ENCODE results near the gene HNRNPM.
A peak's percentile ranks its signal among the peaks of the same experiment; 100 is the strongest.

HNRNPM gene

DNA sequence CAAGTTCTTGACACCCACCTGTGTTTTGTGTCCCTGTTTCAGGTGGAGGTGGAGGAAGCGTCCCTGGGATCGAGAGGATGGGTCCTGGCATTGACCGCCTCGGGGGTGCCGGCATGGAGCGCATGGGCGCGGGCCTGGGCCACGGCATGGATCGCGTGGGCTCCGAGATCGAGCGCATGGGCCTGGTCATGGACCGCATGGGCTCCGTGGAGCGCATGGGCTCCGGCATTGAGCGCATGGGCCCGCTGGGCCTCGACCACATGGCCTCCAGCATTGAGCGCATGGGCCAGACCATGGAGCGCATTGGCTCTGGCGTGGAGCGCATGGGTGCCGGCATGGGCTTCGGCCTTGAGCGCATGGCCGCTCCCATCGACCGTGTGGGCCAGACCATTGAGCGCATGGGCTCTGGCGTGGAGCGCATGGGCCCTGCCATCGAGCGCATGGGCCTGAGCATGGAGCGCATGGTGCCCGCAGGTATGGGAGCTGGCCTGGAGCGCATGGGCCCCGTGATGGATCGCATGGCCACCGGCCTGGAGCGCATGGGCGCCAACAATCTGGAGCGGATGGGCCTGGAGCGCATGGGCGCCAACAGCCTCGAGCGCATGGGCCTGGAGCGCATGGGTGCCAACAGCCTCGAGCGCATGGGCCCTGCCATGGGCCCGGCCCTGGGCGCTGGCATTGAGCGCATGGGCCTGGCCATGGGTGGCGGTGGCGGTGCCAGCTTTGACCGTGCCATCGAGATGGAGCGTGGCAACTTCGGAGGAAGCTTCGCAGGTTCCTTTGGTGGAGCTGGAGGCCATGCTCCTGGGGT is 41.0 kb downstream of the HNRNPM start:
- DNase-seq, result no peak

DNA sequence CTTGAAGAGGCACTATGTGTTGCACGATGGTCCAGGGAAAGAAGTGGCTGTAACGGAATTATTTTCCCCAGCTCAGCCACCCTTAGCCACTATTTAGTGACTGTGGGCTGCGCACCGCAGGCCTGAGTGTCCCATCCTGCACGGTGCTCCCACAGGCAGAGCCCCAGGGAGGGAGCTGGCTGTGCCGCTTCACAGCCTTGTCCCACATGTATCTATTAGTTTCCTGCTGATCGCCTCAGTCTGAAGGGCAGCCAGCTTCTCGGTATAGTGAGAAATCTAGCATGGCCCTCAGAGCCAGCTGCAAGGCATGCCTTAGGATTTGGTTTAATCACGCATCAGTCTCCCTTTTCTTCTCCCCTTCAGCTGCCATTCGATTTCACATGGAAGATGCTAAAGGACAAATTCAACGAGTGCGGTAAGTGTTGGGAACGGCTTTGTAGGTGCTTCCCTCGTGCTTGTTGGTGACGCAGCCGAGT is 41.9 kb downstream of the HNRNPM start:
- DNase-seq, result no peak

DNA sequence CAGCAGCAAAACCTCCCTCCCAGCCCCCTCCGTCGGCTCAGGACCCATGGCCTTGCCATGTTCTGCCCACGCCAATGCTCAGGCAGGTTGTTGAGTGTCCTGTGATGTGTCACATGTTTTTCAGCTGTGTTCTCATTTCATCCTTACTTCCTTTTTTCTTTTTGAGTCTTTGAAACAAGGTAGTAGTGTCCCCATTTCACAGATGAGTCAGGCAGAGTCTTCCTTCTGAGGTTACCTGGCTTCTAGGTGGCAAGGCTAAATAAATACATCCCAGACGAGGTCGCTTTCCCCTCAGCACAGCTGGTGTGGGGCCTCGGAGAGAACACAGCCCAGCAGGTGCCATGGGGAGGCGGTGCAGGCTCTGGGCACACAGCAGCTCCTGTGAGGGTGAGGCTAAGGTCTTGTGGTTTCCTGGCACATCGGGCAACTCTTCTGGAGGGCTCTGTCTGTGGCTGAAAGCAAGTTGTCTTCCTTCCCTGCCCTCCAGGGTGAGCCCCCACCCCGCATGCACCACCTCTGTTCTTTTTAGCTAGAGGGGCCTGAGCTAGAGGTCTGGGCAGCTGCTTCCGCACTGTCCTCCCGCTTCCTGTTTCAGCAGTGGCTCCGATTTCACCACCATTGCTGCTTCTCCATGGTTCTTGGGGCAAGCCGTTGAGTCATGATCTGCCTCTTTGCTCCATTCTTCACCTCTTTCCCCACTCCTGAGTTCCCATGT is 42.5 kb downstream of the HNRNPM start:
- DNase-seq, result peak in 24 of 51 donors; percentile 9 to 57 (median 28)

DNA sequence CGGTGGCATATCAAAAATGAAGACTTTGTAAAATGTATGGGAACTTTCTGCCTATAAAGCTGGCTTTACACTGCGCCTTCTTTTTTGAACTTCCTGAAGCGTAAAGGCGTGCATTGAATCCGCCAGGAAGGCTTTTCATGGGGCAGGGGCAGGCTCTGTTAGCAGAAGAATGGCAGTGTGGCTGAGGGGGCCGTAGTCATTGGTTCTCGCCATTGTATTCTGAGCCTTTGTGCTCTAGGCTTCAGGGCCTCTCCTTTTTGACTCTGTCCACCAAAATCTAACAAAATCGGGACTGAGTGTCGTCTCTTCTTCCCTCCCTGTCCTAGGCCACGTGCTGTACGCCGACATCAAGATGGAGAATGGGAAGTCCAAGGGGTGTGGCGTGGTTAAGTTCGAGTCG is 43.6 kb downstream of the HNRNPM start:
- no peak for DNase-seq

DNA sequence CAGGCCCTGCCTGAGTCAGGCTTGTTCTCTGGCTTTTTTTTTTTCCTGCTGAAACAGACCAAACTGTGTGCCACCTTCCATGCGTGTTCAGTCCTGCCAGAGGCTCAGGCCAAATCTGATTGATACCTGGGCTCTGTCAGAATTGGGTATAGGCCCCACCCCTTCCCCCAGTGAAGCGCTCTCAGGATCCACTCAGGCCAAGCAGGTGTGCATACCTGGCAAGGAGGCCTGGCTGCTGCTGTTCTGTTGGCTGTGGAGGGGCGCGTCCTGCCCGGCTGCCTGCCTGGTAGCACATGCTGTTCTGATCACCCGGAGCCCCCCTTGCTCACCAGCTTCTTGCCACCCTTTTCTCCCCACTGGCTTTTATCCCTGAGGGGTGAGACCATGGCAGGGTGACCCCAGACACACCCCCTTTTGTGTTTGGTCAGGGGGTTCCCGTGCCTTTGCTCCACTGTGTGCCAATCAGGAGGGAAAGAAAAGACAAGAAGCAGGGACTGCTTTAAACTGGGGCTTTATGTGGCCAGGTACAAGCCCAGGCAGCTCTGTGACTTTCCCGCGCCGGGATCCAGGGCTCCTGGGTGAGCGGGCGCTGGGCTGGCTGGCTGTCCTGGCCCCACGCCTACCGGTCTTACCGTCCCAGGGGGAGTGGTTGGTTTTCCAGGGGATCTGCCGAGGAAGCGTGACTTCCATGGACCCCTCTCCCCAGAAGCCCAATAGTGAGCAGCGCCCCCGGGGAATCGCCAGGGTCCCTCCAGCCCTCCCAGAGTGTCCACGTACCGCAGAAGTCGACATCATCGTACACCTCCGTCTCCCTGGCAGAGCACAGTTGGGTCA is 45.0 kb downstream of the HNRNPM start:
- no peak for DNase-seq

DNA sequence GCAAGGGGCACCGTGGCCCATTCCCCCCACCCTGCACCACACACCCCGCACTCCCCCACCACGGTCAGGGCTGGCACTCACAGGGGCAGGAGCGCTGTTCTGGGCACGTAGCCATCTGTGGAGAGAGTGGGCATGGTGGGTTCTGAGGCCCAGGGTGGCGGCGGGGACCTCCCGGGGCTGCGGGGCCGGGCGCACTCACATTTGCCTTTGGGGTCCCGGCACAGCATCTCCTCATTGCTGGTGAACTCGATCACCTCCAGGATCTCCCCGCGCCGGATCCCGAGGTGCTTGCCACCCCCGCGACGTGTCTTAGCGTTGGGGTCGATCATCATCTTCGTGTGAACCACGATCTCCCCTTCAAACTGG is 45.6 kb downstream of the HNRNPM start:
- no peak for DNase-seq

DNA sequence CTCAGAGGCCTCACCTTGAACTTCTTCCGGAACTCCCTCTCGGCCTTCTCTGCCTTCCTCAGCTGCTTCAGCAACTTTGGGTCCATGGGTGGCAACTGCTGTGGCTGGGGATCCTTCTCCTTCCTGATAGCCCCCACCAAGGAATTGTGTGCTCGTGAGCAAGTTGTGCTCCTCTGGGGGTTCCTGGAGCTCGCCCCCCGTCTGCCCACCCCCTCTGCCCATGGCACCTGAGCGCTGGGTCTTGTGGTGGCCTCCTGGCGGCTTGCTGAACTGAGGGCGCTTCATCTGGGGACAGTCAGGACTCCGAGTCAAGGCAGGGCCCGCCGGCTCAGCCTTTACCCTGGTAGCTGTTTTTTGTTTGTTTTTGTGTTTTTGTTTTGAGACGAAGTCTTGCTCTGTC is 46.1 kb downstream of the HNRNPM start:
- no peak for DNase-seq

DNA sequence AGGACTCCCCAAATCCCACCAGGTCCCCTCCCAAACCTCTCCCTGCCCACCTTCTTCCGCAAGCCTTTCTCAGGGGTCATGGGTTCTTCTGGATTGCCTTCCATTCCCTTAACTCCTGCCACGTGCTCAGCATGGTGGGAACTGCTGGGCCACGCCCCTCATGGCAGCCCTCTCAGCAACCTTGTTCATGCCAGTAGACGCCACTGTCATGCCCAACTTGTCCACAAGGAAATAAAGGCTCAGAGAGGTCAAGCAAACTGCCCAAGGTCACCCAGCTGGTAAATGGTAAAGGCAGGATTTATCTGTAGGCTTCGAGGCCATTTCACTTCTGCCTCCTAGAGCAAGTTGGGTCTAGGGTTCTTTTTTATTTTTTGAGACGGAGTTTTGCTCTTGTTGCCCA is 46.8 kb downstream of the HNRNPM start:
- DNase-seq, result no peak

DNA sequence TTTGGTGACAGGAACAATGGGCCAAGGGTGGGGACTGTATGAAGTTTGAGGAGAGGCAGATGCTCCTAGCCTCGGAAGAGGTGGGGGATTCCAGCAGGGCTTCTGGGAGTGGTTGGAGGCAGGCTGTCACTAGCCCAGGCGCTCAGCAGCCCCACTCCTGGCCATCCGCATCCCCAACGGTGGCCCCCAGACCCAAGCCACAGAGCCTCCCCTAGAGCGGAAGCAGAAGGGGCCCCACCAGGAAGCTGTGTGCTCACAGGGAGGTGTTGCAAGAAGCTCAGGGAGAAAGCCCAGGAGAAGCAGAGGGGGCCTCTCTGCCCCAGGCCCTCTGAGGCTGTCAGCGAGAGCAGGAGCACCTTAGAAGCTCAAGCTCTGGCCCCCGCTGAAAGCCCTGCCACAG is 49.4 kb downstream of the HNRNPM start:
- peak in 2 of 51 donors; percentile 5 to 17 for DNase-seq

DNA sequence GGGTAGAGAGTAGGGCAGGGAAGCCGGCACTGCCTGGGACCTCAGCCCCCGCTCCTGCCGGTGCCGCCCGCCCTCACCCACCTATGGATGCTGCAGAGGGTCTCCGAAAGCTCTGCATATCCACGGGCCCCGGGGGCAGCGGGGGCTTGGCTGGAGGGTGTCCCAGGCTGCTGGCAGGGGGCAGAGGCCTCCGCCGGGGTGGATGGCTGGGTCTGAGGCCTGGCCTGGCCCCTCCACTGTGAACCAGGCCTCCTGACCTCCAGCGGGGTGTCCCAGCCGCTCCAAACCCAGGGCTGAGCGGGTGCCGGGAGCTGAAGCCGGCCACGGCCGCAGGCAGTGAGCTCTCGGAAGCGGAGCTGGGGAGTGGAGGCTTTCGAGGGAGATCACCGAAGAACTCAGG is 53.5 kb downstream of the HNRNPM start:
- DNase-seq, result no peak

DNA sequence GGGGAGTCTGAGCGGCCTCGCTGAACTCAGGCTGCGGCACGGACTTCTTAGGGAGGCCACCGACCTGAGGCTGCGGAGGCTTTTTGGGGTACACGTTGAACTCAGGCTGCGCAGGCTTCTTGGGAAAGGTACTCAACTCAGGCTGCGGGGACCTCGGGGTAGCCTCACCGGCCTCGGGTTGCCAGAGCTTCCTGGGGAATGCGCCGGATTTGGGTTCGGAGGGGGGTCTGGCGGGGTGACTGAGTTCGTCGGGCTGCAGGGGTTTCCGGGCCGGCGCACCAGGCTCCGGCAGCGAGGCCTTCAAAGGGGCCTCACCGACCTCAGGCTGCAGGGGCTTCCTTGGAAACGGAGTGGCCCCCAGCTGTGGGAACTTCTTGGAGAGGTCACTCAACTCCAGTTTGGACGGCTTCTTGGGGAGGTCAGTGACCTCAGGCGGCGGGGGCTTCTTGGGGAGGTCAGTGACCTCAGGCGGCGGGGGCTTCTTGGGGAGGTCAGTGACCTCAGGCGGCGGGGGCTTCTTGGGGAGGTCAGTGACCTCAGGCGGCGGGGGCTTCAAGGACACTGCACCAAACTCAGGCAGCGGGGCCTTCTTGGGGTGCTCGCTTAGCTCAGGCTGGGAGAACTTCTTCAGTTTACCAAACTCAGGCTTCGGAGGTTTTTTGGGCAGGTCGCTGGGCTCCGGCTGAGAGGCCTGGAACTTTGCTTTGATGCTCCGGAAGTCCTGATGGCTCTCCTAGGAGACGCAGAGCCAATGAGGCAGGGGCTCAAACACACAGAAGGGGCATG is 54.5 kb downstream of the HNRNPM start:
- no peak for DNase-seq

DNA sequence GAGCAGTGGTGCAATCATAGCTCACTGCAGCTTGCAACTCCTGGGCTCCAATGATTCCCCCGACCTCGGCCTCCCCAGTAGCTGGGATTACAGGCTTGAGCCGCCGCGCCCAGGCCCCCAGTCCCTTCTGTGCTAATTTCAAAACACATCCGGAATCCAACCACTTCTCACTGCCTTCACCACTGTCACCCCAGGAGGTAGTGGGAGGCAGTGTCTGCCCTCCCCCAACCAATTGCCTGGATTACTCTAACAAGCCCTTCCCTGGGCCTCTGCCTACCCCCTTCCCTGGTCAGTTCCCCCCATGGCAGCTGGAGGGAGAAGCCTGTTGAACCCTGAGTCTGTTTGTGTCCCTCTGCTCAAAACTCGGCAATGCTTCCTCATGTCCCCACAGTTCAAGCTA is 55.4 kb downstream of the HNRNPM start:
- peak in 2 of 51 donors; percentile 21 for DNase-seq

DNA sequence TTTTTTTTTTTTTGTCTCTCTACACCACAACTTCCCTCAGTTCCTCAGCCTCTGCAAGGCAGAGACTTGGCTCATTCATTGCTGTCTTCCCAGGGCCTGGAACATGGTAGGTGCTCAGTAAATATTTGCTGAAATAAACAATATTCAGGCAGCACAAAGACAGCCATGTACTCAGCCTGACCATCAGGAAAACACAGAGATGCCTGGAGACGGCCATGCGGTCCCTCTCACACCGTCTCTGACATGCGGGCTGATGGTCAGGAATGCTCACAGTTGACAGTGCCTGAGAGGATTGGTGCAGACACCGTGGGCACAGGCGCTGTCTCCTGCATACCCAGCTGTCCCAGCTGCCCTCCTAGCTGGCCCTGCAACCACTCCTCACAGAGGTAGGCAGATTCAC is 56.7 kb downstream of the HNRNPM start:
- no peak for DNase-seq

DNA sequence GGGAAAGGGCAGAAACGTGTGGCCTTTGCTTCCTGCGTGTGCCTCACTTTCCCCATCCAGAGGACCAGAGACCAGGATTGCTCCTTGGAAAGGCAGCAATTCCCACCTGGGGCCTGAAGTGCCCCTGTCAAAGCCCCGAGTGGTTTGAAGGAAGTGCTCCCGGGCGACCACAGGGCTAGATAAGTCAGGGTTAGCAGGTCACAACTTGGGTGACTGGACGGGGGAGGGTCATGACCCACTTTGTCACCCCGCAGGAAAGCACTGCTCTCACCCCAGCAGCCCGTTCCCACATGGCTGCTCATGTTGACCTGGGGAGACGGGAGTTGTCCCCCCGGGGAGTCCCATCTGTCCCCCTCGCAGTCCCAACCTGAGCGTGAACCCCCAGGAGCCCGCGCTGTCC is 57.2 kb downstream of the HNRNPM start:
- DNase-seq, result no peak

DNA sequence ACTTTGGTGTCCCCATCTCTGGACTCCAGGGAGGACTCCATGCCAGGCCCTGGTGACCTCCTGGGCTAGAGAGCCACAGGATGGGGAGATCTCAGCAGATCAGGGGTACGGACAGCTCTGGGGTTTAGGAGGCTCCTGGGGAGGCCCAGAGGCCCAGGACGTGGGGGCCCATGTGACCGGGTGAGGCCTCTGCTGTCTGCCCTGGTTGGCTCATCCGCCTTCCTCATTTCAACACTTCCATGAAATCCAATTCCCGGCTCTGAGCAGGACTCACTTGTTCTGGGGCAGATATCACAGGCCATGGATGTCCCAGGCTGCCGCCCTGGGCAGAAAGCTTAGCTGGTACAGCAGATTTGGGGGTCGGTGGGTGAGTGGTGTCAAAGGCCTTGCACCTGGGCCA is 58.7 kb downstream of the HNRNPM start:
- no peak for DNase-seq

DNA sequence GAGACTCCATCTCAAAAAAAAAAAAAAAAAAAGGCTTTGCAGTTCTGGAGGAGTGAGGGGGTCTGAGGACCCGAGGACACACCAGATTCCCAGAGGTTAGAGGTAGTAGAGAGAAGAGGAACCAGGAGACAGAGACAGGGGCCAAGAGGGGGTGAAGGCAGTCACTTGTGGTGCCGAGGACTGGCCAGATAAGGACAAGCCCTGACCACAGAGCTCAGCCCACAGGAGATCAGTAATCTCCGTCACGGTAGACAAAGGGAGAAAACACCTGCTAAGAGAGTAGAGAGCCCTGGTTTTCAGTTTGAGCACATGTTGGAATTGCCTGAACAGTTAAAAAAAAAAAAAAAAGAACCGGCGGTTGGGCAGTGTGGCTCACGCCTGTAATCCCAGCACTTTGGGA is 59.4 kb downstream of the HNRNPM start:
- DNase-seq, result no peak

DNA sequence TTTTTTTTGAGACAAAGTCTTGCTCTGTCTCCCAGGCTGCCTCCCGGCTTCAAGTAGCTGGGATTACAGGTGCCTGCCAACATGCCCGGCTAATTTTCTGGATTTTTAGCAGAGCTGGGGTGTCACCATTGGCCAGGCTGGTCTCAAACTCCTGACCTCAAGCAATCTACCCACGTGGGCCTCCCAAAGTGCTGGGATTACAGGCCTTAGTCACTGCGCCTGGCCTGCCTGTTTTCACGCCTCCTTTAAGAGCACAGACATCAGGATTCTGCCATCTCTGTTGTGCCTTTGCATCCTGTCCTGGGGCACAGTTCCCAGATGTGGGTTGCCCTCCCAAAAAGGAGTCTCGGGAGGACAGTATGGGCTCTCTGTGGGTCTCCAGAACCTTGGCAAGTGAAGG is 60.1 kb downstream of the HNRNPM start:
- DNase-seq, result no peak

DNA sequence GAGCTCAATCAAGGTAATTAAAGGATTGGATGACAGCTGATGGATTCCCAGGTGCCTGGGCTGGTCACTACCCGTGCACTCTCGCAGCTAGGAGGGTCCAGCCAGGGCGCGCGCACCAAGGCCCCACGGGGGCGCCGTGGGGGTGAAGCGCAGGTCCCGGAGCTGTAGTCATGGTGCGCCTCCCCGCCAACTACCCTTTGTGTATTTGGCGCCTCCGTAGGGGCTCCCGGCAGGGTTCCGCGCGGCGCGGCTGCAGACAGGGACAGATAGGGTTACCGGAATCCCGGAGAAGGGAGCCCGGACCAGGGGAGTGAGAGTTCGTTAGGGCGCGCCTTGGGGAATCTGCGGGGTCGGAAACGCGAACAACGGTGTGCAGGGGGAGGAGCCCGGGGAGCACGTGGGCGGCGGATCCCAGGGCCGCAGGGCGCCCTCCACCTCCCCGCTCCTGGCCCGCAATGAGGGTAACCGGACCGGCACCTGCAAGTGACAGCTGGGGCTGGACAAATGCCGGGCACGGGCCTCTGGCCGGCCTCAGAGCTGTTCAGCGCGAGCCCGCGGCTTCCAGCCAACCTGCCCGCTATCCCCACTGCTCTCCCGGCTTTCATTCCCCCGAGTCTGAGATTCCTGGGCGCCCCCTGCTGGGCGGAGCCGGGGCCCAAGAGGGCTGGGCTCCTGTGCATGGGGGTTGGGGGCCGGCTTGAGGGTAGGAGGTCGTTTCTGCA is 61.1 kb downstream of the HNRNPM start:
- DNase-seq, result peak; percentile 23 to 86 (median 65)

DNA sequence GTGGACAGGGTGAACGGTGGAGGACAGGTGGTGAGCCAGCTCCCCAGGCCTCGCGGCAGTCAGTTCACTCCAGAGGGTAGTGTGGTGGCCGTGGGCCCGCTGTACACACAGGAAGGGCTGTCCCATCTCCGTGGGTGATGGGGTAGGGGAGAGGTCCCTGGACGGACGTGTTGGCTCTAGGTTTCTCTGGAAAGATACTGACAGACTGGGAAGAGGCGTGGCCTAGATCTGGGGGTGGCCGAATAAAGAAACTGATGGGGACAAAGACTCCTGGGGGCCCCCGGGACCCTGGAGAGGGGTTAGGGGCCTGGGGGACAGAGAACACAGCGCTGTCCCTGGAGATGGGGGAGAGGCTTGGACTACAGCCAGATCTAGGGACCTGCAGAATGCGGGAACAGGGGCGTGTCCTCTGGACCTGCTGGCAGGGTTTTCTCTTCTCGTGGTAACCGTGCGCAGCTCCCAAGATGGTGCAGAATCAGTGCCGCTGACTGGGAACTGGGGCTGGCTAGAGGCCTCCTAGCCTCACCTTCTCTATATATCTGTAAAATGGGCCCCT is 61.7 kb downstream of the HNRNPM start:
- peak in 1 of 51 donors; percentile 37 for DNase-seq

DNA sequence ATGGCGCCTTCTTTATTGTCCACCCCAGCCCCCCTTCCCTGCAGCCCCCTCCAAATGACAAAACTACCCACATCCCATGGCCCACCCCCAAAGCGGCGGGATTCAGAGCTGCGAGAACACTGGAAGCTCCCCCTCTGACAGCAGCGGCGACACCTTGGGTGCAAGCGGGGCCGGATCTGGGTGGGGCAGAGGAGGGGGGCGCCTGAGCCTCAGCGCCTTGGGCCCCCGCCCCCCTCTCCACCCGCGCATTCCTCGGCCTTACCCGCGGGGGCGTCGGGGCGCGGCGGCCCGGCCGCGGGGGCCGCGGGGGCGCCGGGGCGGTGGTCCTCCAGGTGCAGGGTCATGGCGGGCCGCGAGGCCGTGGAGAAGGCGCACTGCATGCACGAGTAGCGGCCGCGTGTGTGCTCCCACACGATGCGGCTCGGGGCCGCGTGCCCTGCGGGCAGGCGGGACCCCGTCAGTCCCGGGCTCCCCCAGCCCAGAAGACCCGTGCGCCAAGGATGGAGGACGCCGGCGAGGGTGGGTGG is 65.9 kb downstream of the HNRNPM start:
- no peak for DNase-seq
